GF-D8 (cell line): ENCODE data around the gene HPSE2.

ENCODE experiments used
- DNase-seq: peaks from one replicate; lab custom pipeline; 2025; lab: John Stamatoyannopoulos, UW

HPSE2 gene

GRCh38 chr10:98489561-98490481 is 745.8 kb downstream of the HPSE2 start:
- DNase-seq, result no peak

- peak; percentile 16 for DNase-seq
Observed at GRCh38 chr10:98488669-98489430, 746.8 kb downstream of the HPSE2 start.

GRCh38 chr10:98487649-98488048 is 748.0 kb downstream of the HPSE2 start:
- DNase-seq, result no peak

GRCh38 chr10:98486421-98486820 is 749.2 kb downstream of the HPSE2 start:
- DNase-seq, result no peak

GRCh38 chr10:98485959-98486358 is 749.7 kb downstream of the HPSE2 start:
- DNase-seq, result no peak

GRCh38 chr10:98483658-98484057 is 752.0 kb downstream of the HPSE2 start:
- no peak for DNase-seq

GRCh38 chr10:98482096-98482495 is 753.6 kb downstream of the HPSE2 start:
- DNase-seq, result no peak

- DNase-seq, result no peak
Observed at GRCh38 chr10:98481404-98481945, 754.2 kb downstream of the HPSE2 start.

- no peak for DNase-seq
Observed at GRCh38 chr10:98478430-98479222, 757.0 kb downstream of the HPSE2 start.

- no peak for DNase-seq
Observed at GRCh38 chr10:98477861-98478260, 757.8 kb downstream of the HPSE2 start.

- no peak for DNase-seq
Observed at GRCh38 chr10:98474628-98475027, 761.0 kb downstream of the HPSE2 start.

GRCh38 chr10:98472196-98472595 is 763.5 kb downstream of the HPSE2 start:
- no peak for DNase-seq

GRCh38 chr10:98470850-98471249 is 764.8 kb downstream of the HPSE2 start:
- no peak for DNase-seq

- DNase-seq, result no peak
Observed at GRCh38 chr10:98469001-98469931, 766.4 kb downstream of the HPSE2 start.

- DNase-seq, result peak; percentile 8
Observed at GRCh38 chr10:98467506-98468318, 767.9 kb downstream of the HPSE2 start.

- DNase-seq, result no peak
Observed at GRCh38 chr10:98466861-98467505, 768.7 kb downstream of the HPSE2 start.

- DNase-seq, result no peak
Observed at GRCh38 chr10:98465866-98466265, 769.8 kb downstream of the HPSE2 start.

- no peak for DNase-seq
Observed at GRCh38 chr10:98463976-98464754, 771.5 kb downstream of the HPSE2 start.

- DNase-seq, result no peak
Observed at GRCh38 chr10:98463016-98463415, 772.6 kb downstream of the HPSE2 start.
